ENCODE measurements around the gene USH2A. TPM values are rescaled to one million over a fixed set of nuclear protein-coding genes. Genes with fewer than 3 reads are reported as not detected.

USH2A gene
- total RNA-seq, 1 experiment from 2014 or later = not detected

DNA sequence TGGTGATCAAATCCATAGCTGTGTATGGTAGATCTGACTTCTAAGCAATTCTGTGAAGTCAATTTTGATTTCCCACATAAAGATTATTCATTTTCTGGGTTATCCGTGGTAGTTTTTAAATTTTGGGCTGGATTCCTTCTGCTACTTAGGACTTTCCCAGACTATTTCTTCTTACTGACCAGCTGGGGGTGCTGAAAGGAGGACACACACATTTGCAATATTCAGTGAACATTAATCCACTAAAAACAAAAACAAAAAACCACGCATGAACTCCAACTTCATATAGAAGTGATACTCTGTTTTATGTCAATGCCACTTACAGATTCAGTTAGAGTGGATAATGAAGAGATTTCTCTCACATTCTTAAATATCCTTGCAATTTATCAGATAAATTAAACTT is 750.8 kb downstream of the USH2A start:
- ChIA-PET CTCF (interaction anchor here (1.8 kb wide), 1 partner anchor 10 kb away, joined by 6 read pairs; no protein-coding TSS in a partner anchor), POLR2A (no interaction called here), RAD21 (ENCODE audit: low non-redundant PET in 1 of 2, low total read pairs in 2 of 2, uncharacterized antibody in 2 of 2, unreplicated experiment in 2 of 2) (no interaction called here)
- intact Hi-C loops (cut with micrococcal nuclease) = no loop called here
- Histone ChIP-seq H3K9me3 (ENCODE audit: control insufficient read depth in 1 of 2, insufficient read depth in 1 of 2, low read depth in 1 of 2, low read length in 2 of 2) (no peaks in the 10 kb centered on the region), H2AFZ (ENCODE audit: low read depth, low read length, poor library complexity, severe bottlenecking) (no peak overlapping the region), H3K36me3 (ENCODE audit: control insufficient read depth in 1 of 2, insufficient read depth in 2 of 2, low read length in 2 of 2) (no peaks in the 10 kb centered on the region), H3K4me2 (ENCODE audit: low read length) (no peak overlapping the region), H4K20me1 (ENCODE audit: insufficient read depth) (no peaks in the 10 kb centered on the region), H3K9ac (ENCODE audit: low read length) (no peak overlapping the region), H3K4me3 (replicated peaks in 1 of 2; ENCODE audit: low read depth in 1 of 2, low read length in 2 of 2) (no peak overlapping the region), H3K27ac (ENCODE audit: low read depth, low read length) (no peak overlapping the region), H3K9me2 (ENCODE audit: insufficient read depth) (no peaks in the 10 kb centered on the region), H3K27me3 (ENCODE audit: insufficient read depth, low read length) (peaks cover 9% of the 10 kb centered on the region), H3K4me1 (ENCODE audit: control insufficient read depth in 1 of 2, insufficient read depth in 2 of 2, low read length in 2 of 2) (no peaks in the 10 kb centered on the region), H3K79me2 (ENCODE audit: insufficient read depth, low read length) (no peaks in the 10 kb centered on the region)
- no peak for TF ChIP-seq JUND (IDR thresholded peaks at IDR 0.05)
- TF ChIP-seq, protein P1, sequence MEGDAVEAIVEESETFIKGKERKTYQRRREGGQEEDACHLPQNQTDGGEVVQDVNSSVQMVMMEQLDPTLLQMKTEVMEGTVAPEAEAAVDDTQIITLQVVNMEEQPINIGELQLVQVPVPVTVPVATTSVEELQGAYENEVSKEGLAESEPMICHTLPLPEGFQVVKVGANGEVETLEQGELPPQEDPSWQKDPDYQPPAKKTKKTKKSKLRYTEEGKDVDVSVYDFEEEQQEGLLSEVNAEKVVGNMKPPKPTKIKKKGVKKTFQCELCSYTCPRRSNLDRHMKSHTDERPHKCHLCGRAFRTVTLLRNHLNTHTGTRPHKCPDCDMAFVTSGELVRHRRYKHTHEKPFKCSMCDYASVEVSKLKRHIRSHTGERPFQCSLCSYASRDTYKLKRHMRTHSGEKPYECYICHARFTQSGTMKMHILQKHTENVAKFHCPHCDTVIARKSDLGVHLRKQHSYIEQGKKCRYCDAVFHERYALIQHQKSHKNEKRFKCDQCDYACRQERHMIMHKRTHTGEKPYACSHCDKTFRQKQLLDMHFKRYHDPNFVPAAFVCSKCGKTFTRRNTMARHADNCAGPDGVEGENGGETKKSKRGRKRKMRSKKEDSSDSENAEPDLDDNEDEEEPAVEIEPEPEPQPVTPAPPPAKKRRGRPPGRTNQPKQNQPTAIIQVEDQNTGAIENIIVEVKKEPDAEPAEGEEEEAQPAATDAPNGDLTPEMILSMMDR (IDR thresholded peaks at IDR 0.05 in 2 of 3, conservative IDR thresholded peaks at IDR 0.05 in 1 of 3; ENCODE audit: borderline replicate concordance in 1 of 3, insufficient read depth in 1 of 3, low read depth in 2 of 3, low read length in 2 of 3) = peak in 1 of 3 experiments; percentile 30; a peak in 1 of 6 replicates
- BruUV-seq (replicated peaks) = no TSS peak
- ATAC-seq (no peak), DNase-seq (ENCODE audit: low read depth, low spot score) (no peak)

DNA sequence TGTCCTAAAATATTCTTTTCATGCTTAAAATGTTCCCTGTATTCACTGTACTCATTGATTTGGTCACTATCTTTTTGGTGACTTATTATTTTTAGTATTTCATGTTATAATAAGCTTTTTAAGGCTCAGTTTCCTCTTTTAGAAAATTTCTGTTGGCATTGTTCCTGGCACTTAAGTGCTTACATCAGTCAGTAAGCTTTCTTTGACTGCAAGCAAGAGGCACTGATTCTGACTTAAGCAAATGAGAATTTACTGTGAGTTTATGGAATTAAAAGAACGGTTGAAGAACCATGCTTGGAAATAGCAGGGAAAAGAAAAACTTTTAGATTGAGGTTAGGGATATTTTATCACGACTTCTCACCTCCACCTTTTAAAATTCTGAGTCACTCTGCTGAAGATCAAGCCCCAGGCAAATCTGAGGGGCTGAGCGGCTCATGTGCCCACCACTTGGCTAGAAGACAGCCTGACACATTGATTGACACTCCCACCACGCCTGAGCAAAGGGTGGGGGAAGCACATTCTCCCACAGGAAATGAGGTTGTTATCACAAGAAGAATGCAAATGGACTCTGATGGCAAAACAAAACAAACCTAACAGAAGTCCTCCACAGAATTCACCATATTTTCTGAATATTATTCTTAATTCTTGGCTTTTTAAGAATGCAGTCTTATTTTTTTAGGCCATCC is 753.3 kb downstream of the USH2A start:
- no peak overlapping the region for H3K27ac ChIP-seq (ENCODE audit: low read depth, low read length)
- no TSS peak for BruUV-seq (replicated peaks)
- TF ChIP-seq EZH2 (IDR thresholded peaks at IDR 0.05) (no peak), EZH2phosphoT487 (IDR thresholded peaks at IDR 0.05; ENCODE audit: borderline replicate concordance) (no peak), CEBPB (IDR thresholded peaks at IDR 0.05; ENCODE audit: low read depth) (no peak), SIN3A (IDR thresholded peaks at IDR 0.05; ENCODE audit: low read depth) (no peak), ZNF274 (IDR thresholded peaks at IDR 0.05; ENCODE audit: low read depth, low read length) (no peak), YY1 (IDR thresholded peaks at IDR 0.05; ENCODE audit: extremely low read depth, insufficient replicate concordance, low read depth, low read length) (no peak), FOSL1 (IDR thresholded peaks at IDR 0.05; ENCODE audit: low read depth) (no peak), POLR2A (IDR thresholded peaks at IDR 0.05; ENCODE audit: borderline replicate concordance, extremely low read depth, insufficient read depth, insufficient read length) (no peak), JUND (IDR thresholded peaks at IDR 0.05) (no peak), ZFX (IDR thresholded peaks at IDR 0.05) (no peak), CBX3 (IDR thresholded peaks at IDR 0.05; ENCODE audit: low read depth) (no peak), SRF (IDR thresholded peaks at IDR 0.05; ENCODE audit: low read depth) (no peak), ELF1 (IDR thresholded peaks at IDR 0.05; ENCODE audit: borderline replicate concordance, low read depth) (no peak), SP1 (IDR thresholded peaks at IDR 0.05; ENCODE audit: low read depth) (no peak)
- TF ChIP-seq, protein P2, sequence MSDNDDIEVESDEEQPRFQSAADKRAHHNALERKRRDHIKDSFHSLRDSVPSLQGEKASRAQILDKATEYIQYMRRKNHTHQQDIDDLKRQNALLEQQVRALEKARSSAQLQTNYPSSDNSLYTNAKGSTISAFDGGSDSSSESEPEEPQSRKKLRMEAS (IDR thresholded peaks at IDR 0.05) = no peak
- TF ChIP-seq, protein P3, sequence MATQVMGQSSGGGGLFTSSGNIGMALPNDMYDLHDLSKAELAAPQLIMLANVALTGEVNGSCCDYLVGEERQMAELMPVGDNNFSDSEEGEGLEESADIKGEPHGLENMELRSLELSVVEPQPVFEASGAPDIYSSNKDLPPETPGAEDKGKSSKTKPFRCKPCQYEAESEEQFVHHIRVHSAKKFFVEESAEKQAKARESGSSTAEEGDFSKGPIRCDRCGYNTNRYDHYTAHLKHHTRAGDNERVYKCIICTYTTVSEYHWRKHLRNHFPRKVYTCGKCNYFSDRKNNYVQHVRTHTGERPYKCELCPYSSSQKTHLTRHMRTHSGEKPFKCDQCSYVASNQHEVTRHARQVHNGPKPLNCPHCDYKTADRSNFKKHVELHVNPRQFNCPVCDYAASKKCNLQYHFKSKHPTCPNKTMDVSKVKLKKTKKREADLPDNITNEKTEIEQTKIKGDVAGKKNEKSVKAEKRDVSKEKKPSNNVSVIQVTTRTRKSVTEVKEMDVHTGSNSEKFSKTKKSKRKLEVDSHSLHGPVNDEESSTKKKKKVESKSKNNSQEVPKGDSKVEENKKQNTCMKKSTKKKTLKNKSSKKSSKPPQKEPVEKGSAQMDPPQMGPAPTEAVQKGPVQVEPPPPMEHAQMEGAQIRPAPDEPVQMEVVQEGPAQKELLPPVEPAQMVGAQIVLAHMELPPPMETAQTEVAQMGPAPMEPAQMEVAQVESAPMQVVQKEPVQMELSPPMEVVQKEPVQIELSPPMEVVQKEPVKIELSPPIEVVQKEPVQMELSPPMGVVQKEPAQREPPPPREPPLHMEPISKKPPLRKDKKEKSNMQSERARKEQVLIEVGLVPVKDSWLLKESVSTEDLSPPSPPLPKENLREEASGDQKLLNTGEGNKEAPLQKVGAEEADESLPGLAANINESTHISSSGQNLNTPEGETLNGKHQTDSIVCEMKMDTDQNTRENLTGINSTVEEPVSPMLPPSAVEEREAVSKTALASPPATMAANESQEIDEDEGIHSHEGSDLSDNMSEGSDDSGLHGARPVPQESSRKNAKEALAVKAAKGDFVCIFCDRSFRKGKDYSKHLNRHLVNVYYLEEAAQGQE (IDR thresholded peaks at IDR 0.05; ENCODE audit: low read depth) = no peak
- H3K27me3 ChIP-seq (ENCODE audit: insufficient read depth, low read length) = peaks cover 9% of the 10 kb centered on the region
- no peak overlapping the region for H3K4me3 ChIP-seq (replicated peaks in 1 of 2; ENCODE audit: low read depth in 1 of 2, low read length in 2 of 2)
- intact Hi-C loops (cut with micrococcal nuclease) = no loop called here
- no peaks in the 10 kb centered on the region for H3K9me3 ChIP-seq (ENCODE audit: control insufficient read depth in 1 of 2, insufficient read depth in 1 of 2, low read depth in 1 of 2, low read length in 2 of 2)
- POLR2A ChIA-PET = no interaction called here
- H2AFZ ChIP-seq (ENCODE audit: low read depth, low read length, poor library complexity, severe bottlenecking) = no peak overlapping the region
- DNase-seq (ENCODE audit: low read depth, low spot score) (no peak), ATAC-seq (no peak)
- no peak overlapping the region for H3K9ac ChIP-seq (ENCODE audit: low read length)
- H3K4me1 ChIP-seq (ENCODE audit: control insufficient read depth in 1 of 2, insufficient read depth in 2 of 2, low read length in 2 of 2) = no peaks in the 10 kb centered on the region
- H3K9me2 ChIP-seq (ENCODE audit: insufficient read depth) = no peaks in the 10 kb centered on the region
- no peak overlapping the region for H3K4me2 ChIP-seq (ENCODE audit: low read length)
- RAD21 ChIA-PET (ENCODE audit: low non-redundant PET in 1 of 2, low total read pairs in 2 of 2, uncharacterized antibody in 2 of 2, unreplicated experiment in 2 of 2) = no interaction called here
- H3K36me3 ChIP-seq (ENCODE audit: control insufficient read depth in 1 of 2, insufficient read depth in 2 of 2, low read length in 2 of 2) = no peaks in the 10 kb centered on the region
- no peaks in the 10 kb centered on the region for H3K79me2 ChIP-seq (ENCODE audit: insufficient read depth, low read length)
- H4K20me1 ChIP-seq (ENCODE audit: insufficient read depth) = no peaks in the 10 kb centered on the region
- CTCF ChIA-PET = no interaction called here

Measured in HCT116 (cell line).